Fibroblast of lung (primary cell): Measurements from ENCODE around the gene CDKN2B-AS1. TPM values are rescaled to one million over a fixed set of nuclear protein-coding genes. Genes with fewer than 3 reads are reported as not detected.
"Not testable (repeated sequence)": the region's sequence is repeated elsewhere in the genome, so short reads cannot be mapped to it uniquely, and the experiment has no call there.

ENCODE experiments used
- DNase-seq, 2 donors: peaks; one replicate each; pipeline versions ENCODE4 v3.0.0 to v3.0.0-alpha.2; 2010; ENCODE audit warnings: low read depth in 2 of 2
- H2AFZ ChIP-seq: 2 replicates; pipeline ENCODE4 v1.5.1; 2012; ENCODE audit warnings: low read length, control low read depth, inconsistent platforms
- H3K27ac ChIP-seq: 2 replicates; pipeline ENCODE4 v1.5.1; 2011; ENCODE audit warnings: low read length, control low read depth; ENCODE audit not compliant: insufficient read depth
- H3K27me3 ChIP-seq: 2 replicates; pipeline ENCODE4 v1.5.1; 2011; ENCODE audit warnings: mild to moderate bottlenecking, low read length; ENCODE audit not compliant: control insufficient read depth, insufficient read depth
- H3K36me3 ChIP-seq: 2 replicates; pipeline ENCODE4 v1.5.1; 2011; ENCODE audit warnings: low read length; ENCODE audit not compliant: control insufficient read depth, insufficient read depth
- H3K4me1 ChIP-seq: 2 replicates; pipeline ENCODE4 v1.5.1; 2011; ENCODE audit warnings: low read length; ENCODE audit not compliant: control insufficient read depth, insufficient read depth; ENCODE audit errors: extremely low read depth
- H3K4me2 ChIP-seq: 2 replicates; pipeline ENCODE4 v1.5.1; 2011; ENCODE audit warnings: low read length, control low read depth; ENCODE audit not compliant: insufficient read depth; ENCODE audit errors: extremely low read depth
- H3K4me3 ChIP-seq, 4 experiments: fragments of 200-600 bp in 1 of 4; sonication (generic) in 1 of 4; replicated peaks in 1 of 4; 2 replicates each; pipeline ENCODE4 v1.5.1; 2011 to 2016; ENCODE audit warnings: low read length in 4 of 4, low read depth in 3 of 4, mild to moderate bottlenecking in 3 of 4, control low read depth in 2 of 4, inconsistent platforms in 1 of 4, mixed read lengths in 1 of 4; ENCODE audit not compliant: insufficient read depth in 1 of 4; ENCODE audit errors: control extremely low read depth in 1 of 4
- H3K79me2 ChIP-seq: 2 replicates; pipeline ENCODE4 v1.5.1; 2012; ENCODE audit warnings: mild to moderate bottlenecking, low read length, inconsistent platforms; ENCODE audit not compliant: control insufficient read depth, insufficient read depth
- H3K9ac ChIP-seq: 2 replicates; pipeline ENCODE4 v1.5.1; 2011; ENCODE audit warnings: mild to moderate bottlenecking, low read length, control low read depth; ENCODE audit not compliant: insufficient read depth
- H3K9me3 ChIP-seq: 2 replicates; pipeline ENCODE4 v1.5.1; 2012; ENCODE audit warnings: low read depth, low read length; ENCODE audit not compliant: control insufficient read depth, insufficient read depth
- H4K20me1 ChIP-seq: 2 replicates; pipeline ENCODE4 v1.5.1; 2011; ENCODE audit warnings: low read length; ENCODE audit not compliant: control insufficient read depth, insufficient read depth; ENCODE audit errors: extremely low read depth
- CTCF ChIP-seq, 2 donors: IDR thresholded peaks in 1 of 2; conservative IDR thresholded peaks in 1 of 2; 1 replicate in 1 of 2; 2 replicates in 1 of 2; pipeline ENCODE4 v1.5.1; 2011 to 2012; ENCODE audit warnings: low read length in 2 of 2, control low read depth in 1 of 2, inconsistent platforms in 1 of 2, low read depth in 1 of 2, mild to moderate bottlenecking in 1 of 2
- EZH2 ChIP-seq: IDR thresholded peaks from 2 replicates; pipeline ENCODE4 v1.5.1; 2012; ENCODE audit warnings: low read length, control low read depth, mild to moderate bottlenecking; ENCODE audit errors: missing control alignments
- polyA plus RNA-seq, 2 donors: library from polyadenylated mRNA; depleted of rRNA in 1 of 2; stranded (reverse) in 1 of 2; unstranded in 1 of 2; fragments of >200 nt; gene quantifications; 2 replicates each; pipeline ENCODE4 v1.2.1, GENCODE V29; 2011 to 2012; ENCODE audit warnings: missing spikeins in 1 of 2
- total RNA-seq: library from RNA; depleted of rRNA; stranded (reverse); fragments of >200 nt; gene quantifications from 2 replicates; pipeline ENCODE4 v1.2.1, GENCODE V29; 2014

Gene CDKN2B-AS1
- total and polyA plus RNA-seq, 2 donors (not counting 1 experiment from before 2014, with no cell fraction given) = 1.1 to 7.6 TPM

GRCh38 chr9:22055090-22055489 lies 60.5 kb downstream of the CDKN2B-AS1 start:
- Histone ChIP-seq H3K36me3 (no peaks in the 10 kb centered on the region), H3K27ac (no peak overlapping the region), H3K27me3 (no peaks in the 10 kb centered on the region), H3K4me2 (peak overlapping the region; percentile 8), H3K9me3 (no peaks in the 10 kb centered on the region), H3K9ac (no peak overlapping the region), H3K4me3 (no peak overlapping the region), H4K20me1 (no peaks in the 10 kb centered on the region), H2AFZ (no peak overlapping the region), H3K79me2 (no peaks in the 10 kb centered on the region), H3K4me1 (peaks cover 9% of the 10 kb centered on the region)
- DNase-seq = no peak
- no peak for TF ChIP-seq CTCF (conservative IDR thresholded peaks at IDR 0.05 in 1 of 2, IDR thresholded peaks at IDR 0.05 in 1 of 2; ENCODE audit: low read depth in 1 of 2, low read length in 2 of 2)
- TF ChIP-seq EZH2 = no peak

GRCh38 chr9:22056402-22056801 lies 61.8 kb downstream of the CDKN2B-AS1 start:
- TF ChIP-seq CTCF (conservative IDR thresholded peaks at IDR 0.05 in 1 of 2, IDR thresholded peaks at IDR 0.05 in 1 of 2; ENCODE audit: low read depth in 1 of 2, low read length in 2 of 2) (no peak), EZH2 (no peak)
- no peak overlapping the region for H3K4me2 ChIP-seq
- no peaks in the 10 kb centered on the region for H3K9me3 ChIP-seq
- H3K9ac ChIP-seq = no peak overlapping the region
- no peaks in the 10 kb centered on the region for H3K27me3 ChIP-seq
- no peak overlapping the region for H2AFZ ChIP-seq
- no peak overlapping the region for H3K27ac ChIP-seq
- no peaks in the 10 kb centered on the region for H3K36me3 ChIP-seq
- no peaks in the 10 kb centered on the region for H4K20me1 ChIP-seq
- H3K4me3 ChIP-seq = no peak overlapping the region
- no peak for DNase-seq
- no peaks in the 10 kb centered on the region for H3K79me2 ChIP-seq
- H3K4me1 ChIP-seq = peaks cover 9% of the 10 kb centered on the region

- H3K79me2 ChIP-seq, H2AFZ ChIP-seq, H3K4me3 ChIP-seq, H3K4me2 ChIP-seq, H3K4me1 ChIP-seq, H3K27me3 ChIP-seq, H3K9me3 ChIP-seq, H3K9ac ChIP-seq, H3K27ac ChIP-seq, H4K20me1 ChIP-seq, DNase-seq, H3K36me3 ChIP-seq: not testable (repeated sequence)
These were observed 63.4 kb downstream of the CDKN2B-AS1 start for GRCh38 chr9:22057972-22058371.
